HEK293T (cell line): ENCODE measurements around the gene BUD13.

Experiments used
- BHLHE40 ChIP-seq: fragments of 450-650 bp; IDR thresholded peaks from 2 replicates; pipeline ENCODE4 v1.6.1; 2016; ENCODE audit warnings: mild to moderate bottlenecking, moderate library complexity, borderline replicate concordance
- ELF4 ChIP-seq: fragments of 450-650 bp; IDR thresholded peaks from 2 replicates; pipeline ENCODE4 v1.6.1; 2017; ENCODE audit warnings: antibody characterized with exemption
- FOXA1 ChIP-seq: fragments of 450-650 bp; IDR thresholded peaks from 2 replicates; pipeline ENCODE4 v1.6.1; 2016; ENCODE audit warnings: mild to moderate bottlenecking
- FOXK2 ChIP-seq: fragments of 450-650 bp; IDR thresholded peaks from 2 replicates; pipeline ENCODE4 v1.6.1; 2016; ENCODE audit warnings: mild to moderate bottlenecking
- FOXM1 ChIP-seq: fragments of 450-650 bp; IDR thresholded peaks from 2 replicates; pipeline ENCODE4 v1.6.1; 2017; ENCODE audit warnings: mild to moderate bottlenecking, borderline replicate concordance
- LEF1 ChIP-seq: fragments of 450-650 bp; IDR thresholded peaks from 2 replicates; pipeline ENCODE4 v1.6.1; 2017; ENCODE audit warnings: mild to moderate bottlenecking, borderline replicate concordance
- NFRKB ChIP-seq: fragments of 450-650 bp; IDR thresholded peaks from 2 replicates; pipeline ENCODE4 v1.6.1; 2016; ENCODE audit warnings: mild to moderate bottlenecking, moderate library complexity
- PKNOX1 ChIP-seq: fragments of 450-650 bp; IDR thresholded peaks from 2 replicates; pipeline ENCODE4 v1.6.1; 2016
- SP1 ChIP-seq: fragments of 450-650 bp; IDR thresholded peaks from 2 replicates; pipeline ENCODE4 v1.6.1; 2017
- SUZ12 ChIP-seq: fragments of 450-650 bp; IDR thresholded peaks from 2 replicates; pipeline ENCODE4 v1.6.1; 2016; ENCODE audit warnings: mild to moderate bottlenecking
- TARDBP ChIP-seq: fragments of 450-650 bp; IDR thresholded peaks from 2 replicates; pipeline ENCODE4 v1.6.1; 2016
- ZNF384 ChIP-seq: fragments of 450-650 bp; IDR thresholded peaks from 2 replicates; pipeline ENCODE4 v1.6.1; 2016

- TF ChIP-seq FOXM1 (no peak), FOXA1 (no peak), ELF4 (no peak), PKNOX1 (no peak), SUZ12 (no peak), BHLHE40 (no peak), LEF1 (no peak), TARDBP (no peak), NFRKB (no peak), ZNF384 (no peak), SP1 (no peak), FOXK2 (no peak)
Measured at GRCh38 chr11:116730601-116731000, 42.2 kb downstream of the BUD13 start.
